K562 (cell line): ENCODE results near the gene RIPK3. TPM values are rescaled to one million over a fixed set of nuclear protein-coding genes. Genes with fewer than 3 reads are reported as not detected.

Source experiments
- FOXP1 ChIP-seq: sonication (generic); formaldehyde crosslinking; IDR thresholded peaks from 2 replicates; pipeline ENCODE4 v1.8.0; 2022; ENCODE audit warnings: mild to moderate bottlenecking, missing genetic modification reagents
- HDAC1 ChIP-seq, 2 experiments: fragments of 450-650 bp; IDR thresholded peaks; 2 replicates each; pipeline ENCODE4 v1.6.1; 2016 to 2017; ENCODE audit warnings: inconsistent platforms in 1 of 2, mild to moderate bottlenecking in 1 of 2, moderate library complexity in 1 of 2
- ILF3 ChIP-seq: fragments of 450-650 bp; IDR thresholded peaks from 2 replicates; pipeline ENCODE4 v1.6.1; 2018; ENCODE audit warnings: antibody characterized with exemption, mild to moderate bottlenecking, moderate library complexity, borderline replicate concordance
- KDM1A ChIP-seq, 2 experiments: fragments of 450-650 bp; IDR thresholded peaks; 2 replicates each; pipeline ENCODE4 v1.6.1; 2016; ENCODE audit warnings: mild to moderate bottlenecking in 2 of 2
- PTRF ChIP-seq: fragments of 450-650 bp; IDR thresholded peaks from 2 replicates; pipeline ENCODE4 v1.6.1; 2016; ENCODE audit warnings: mild to moderate bottlenecking, missing genetic modification characterization, missing compliant biosample characterization
- PURB ChIP-seq: sonication (generic); formaldehyde crosslinking; IDR thresholded peaks from 2 replicates; pipeline ENCODE4 v1.9.0; 2021; ENCODE audit warnings: low read depth, mild to moderate bottlenecking, missing genetic modification reagents
- RAD21 ChIP-seq, 2 experiments: fragments of 250-450 bp in 1 of 2; fragments of 450-650 bp in 1 of 2; sonication (Bioruptor Pico) in 1 of 2; formaldehyde crosslinking in 1 of 2; IDR thresholded peaks in 1 of 2; conservative IDR thresholded peaks in 1 of 2; 2 replicates each; pipeline versions ENCODE4 v1.4.0 to v1.8.0; 2020 to 2022; ENCODE audit warnings: mild to moderate bottlenecking in 2 of 2, moderate library complexity in 1 of 2
- RAD51 ChIP-seq: fragments of 450-650 bp; IDR thresholded peaks from 2 replicates; pipeline ENCODE4 v1.7.1; 2016; ENCODE audit warnings: low read depth, mild to moderate bottlenecking, borderline replicate concordance
- RBM14 ChIP-seq: fragments of 200-400 bp; formaldehyde crosslinking; IDR thresholded peaks from 2 replicates; pipeline ENCODE4 v1.6.1; 2018; ENCODE audit warnings: low read depth, mild to moderate bottlenecking, low read length, moderate library complexity, borderline replicate concordance; ENCODE audit not compliant: insufficient read depth
- YBX1 ChIP-seq: fragments of 450-650 bp; IDR thresholded peaks from 2 replicates; pipeline ENCODE4 v1.7.1; 2016; ENCODE audit warnings: mild to moderate bottlenecking
- ZFPM2 ChIP-seq: fragments of 250-450 bp; sonication (Bioruptor Pico); IDR thresholded peaks from 2 replicates; pipeline ENCODE4 v1.5.1; 2022; ENCODE audit warnings: mild to moderate bottlenecking
- ZNF134 ChIP-seq: fragments of 250-450 bp; sonication (Bioruptor Pico); conservative IDR thresholded peaks from 2 replicates; pipeline ENCODE4 v1.4.0; 2020
- ZNF778 ChIP-seq: fragments of 450-650 bp; formaldehyde crosslinking; IDR thresholded peaks from 2 replicates; pipeline ENCODE4 v1.4.0; 2020; ENCODE audit warnings: mild to moderate bottlenecking, moderate library complexity
- polyA plus RNA-seq, 8 experiments: library from polyadenylated mRNA; depleted of rRNA in 4 of 8; stranded (reverse) in 5 of 8; unstranded in 3 of 8; fragments of >200 nt; fragmentation: Nextera tagmentation in 2 of 8; fragmentation: Illumina TruSeq in 1 of 8; extraction: Ambion mirVana in 2 of 8; extraction: Trizol in 1 of 8; gene quantifications; 2 replicates each; pipeline versions ENCODE4 v1.2.1 to v1.2.3, GENCODE V29; 2011 to 2014; ENCODE audit warnings: inconsistent platforms in 1 of 8, missing spikeins in 1 of 8
- total RNA-seq, 7 experiments: library from RNA; depleted of rRNA in 6 of 7; stranded (reverse); fragments of >200 nt in 6 of 7; fragmentation: Illumina TruSeq in 2 of 7; extraction: Trizol in 2 of 7; gene quantifications; 2 replicates each; pipeline versions ENCODE4 v1.2.1 to v1.2.3, GENCODE V29; 2011 to 2021; ENCODE audit warnings: low replicate concordance in 1 of 7
- TF ChIP-seq, protein P1 (sequence below): sonication (generic); formaldehyde crosslinking; IDR thresholded peaks from 2 replicates; pipeline ENCODE4 v1.8.0; 2023; ENCODE audit warnings: mild to moderate bottlenecking, missing genetic modification reagents
- TF ChIP-seq, protein P2 (sequence below): fragments of 250-450 bp; sonication (Bioruptor Pico); IDR thresholded peaks from 2 replicates; pipeline ENCODE4 v1.4.0; 2020; ENCODE audit warnings: mild to moderate bottlenecking
- TF ChIP-seq, protein P3 (sequence below): fragments of 200-800 bp; sonication (Bioruptor generic); IDR thresholded peaks from 2 replicates; pipeline ENCODE4 v1.6.1; 2017; ENCODE audit warnings: missing genetic modification characterization, missing compliant biosample characterization
- TF ChIP-seq, protein P4 (sequence below): fragments of 250-450 bp; sonication (Bioruptor Pico); IDR thresholded peaks from 2 replicates; pipeline ENCODE4 v1.6.1; 2021; ENCODE audit warnings: mild to moderate bottlenecking
- TF ChIP-seq, protein P5 (sequence below): fragments of 450-650 bp; IDR thresholded peaks from 2 replicates; pipeline ENCODE4 v1.6.1; 2014; ENCODE audit warnings: low read depth, mild to moderate bottlenecking, moderate library complexity, borderline replicate concordance

The RIPK3 gene
- total and polyA plus RNA-seq, 9 of the 15 experiments (the other 6 are each of a cell fraction or from before 2014, with no cell fraction given) = 0.03 to 0.43 (median 0.28) TPM; not detected in 3

DNA sequence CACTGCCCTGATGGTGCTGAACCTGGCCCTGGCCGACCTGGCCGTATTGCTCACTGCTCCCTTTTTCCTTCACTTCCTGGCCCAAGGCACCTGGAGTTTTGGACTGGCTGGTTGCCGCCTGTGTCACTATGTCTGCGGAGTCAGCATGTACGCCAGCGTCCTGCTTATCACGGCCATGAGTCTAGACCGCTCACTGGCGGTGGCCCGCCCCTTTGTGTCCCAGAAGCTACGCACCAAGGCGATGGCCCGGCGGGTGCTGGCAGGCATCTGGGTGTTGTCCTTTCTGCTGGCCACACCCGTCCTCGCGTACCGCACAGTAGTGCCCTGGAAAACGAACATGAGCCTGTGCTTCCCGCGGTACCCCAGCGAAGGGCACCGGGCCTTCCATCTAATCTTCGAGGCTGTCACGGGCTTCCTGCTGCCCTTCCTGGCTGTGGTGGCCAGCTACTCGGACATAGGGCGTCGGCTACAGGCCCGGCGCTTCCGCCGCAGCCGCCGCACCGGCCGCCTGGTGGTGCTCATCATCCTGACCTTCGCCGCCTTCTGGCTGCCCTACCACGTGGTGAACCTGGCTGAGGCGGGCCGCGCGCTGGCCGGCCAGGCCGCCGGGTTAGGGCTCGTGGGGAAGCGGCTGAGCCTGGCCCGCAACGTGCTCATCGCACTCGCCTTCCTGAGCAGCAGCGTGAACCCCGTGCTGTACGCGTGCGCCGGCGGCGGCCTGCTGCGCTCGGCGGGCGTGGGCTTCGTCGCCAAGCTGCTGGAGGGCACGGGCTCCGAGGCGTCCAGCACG, 23.8 kb downstream of the RIPK3 start (continued):
- TF ChIP-seq, protein P1, sequence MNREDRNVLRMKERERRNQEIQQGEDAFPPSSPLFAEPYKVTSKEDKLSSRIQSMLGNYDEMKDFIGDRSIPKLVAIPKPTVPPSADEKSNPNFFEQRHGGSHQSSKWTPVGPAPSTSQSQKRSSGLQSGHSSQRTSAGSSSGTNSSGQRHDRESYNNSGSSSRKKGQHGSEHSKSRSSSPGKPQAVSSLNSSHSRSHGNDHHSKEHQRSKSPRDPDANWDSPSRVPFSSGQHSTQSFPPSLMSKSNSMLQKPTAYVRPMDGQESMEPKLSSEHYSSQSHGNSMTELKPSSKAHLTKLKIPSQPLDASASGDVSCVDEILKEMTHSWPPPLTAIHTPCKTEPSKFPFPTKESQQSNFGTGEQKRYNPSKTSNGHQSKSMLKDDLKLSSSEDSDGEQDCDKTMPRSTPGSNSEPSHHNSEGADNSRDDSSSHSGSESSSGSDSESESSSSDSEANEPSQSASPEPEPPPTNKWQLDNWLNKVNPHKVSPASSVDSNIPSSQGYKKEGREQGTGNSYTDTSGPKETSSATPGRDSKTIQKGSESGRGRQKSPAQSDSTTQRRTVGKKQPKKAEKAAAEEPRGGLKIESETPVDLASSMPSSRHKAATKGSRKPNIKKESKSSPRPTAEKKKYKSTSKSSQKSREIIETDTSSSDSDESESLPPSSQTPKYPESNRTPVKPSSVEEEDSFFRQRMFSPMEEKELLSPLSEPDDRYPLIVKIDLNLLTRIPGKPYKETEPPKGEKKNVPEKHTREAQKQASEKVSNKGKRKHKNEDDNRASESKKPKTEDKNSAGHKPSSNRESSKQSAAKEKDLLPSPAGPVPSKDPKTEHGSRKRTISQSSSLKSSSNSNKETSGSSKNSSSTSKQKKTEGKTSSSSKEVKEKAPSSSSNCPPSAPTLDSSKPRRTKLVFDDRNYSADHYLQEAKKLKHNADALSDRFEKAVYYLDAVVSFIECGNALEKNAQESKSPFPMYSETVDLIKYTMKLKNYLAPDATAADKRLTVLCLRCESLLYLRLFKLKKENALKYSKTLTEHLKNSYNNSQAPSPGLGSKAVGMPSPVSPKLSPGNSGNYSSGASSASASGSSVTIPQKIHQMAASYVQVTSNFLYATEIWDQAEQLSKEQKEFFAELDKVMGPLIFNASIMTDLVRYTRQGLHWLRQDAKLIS (CRISPR knock-in tag) = 0 out of 2 replicates have a peak, but pooled peaks have one; percentile 59
- TF ChIP-seq RAD21 (CRISPR knock-in tag; conservative IDR thresholded peaks at IDR 0.05 in 1 of 2, IDR thresholded peaks at IDR 0.05 in 1 of 2) (peak in 1 of 2 experiments; percentile 8; a peak in 1 of 4 replicates), ZNF778 (CRISPR knock-in tag) (no peak), ZFPM2 (CRISPR knock-in tag) (no peak), PTRF (no peak), ILF3 (no peak), ZNF134 (CRISPR knock-in tag) (peak; percentile 39; the same call in 1 of the 2 replicates), FOXP1 (CRISPR knock-in tag) (peak; percentile 59; the same call in 1 of the 2 replicates), HDAC1 (IDR thresholded peaks at IDR 0.05) (no peak), YBX1 (no peak), PURB (CRISPR knock-in tag) (no peak), RAD51 (peak; percentile 20; the same call in 1 of the 2 replicates), RBM14 (no peak), KDM1A (IDR thresholded peaks at IDR 0.05) (no peak)
- TF ChIP-seq, protein P2, sequence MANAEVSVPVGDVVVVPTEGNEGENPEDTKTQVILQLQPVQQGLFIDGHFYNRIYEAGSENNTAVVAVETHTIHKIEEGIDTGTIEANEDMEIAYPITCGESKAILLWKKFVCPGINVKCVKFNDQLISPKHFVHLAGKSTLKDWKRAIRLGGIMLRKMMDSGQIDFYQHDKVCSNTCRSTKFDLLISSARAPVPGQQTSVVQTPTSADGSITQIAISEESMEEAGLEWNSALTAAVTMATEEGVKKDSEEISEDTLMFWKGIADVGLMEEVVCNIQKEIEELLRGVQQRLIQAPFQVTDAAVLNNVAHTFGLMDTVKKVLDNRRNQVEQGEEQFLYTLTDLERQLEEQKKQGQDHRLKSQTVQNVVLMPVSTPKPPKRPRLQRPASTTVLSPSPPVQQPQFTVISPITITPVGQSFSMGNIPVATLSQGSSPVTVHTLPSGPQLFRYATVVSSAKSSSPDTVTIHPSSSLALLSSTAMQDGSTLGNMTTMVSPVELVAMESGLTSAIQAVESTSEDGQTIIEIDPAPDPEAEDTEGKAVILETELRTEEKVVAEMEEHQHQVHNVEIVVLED (CRISPR knock-in tag) = no peak
- TF ChIP-seq, protein P3, sequence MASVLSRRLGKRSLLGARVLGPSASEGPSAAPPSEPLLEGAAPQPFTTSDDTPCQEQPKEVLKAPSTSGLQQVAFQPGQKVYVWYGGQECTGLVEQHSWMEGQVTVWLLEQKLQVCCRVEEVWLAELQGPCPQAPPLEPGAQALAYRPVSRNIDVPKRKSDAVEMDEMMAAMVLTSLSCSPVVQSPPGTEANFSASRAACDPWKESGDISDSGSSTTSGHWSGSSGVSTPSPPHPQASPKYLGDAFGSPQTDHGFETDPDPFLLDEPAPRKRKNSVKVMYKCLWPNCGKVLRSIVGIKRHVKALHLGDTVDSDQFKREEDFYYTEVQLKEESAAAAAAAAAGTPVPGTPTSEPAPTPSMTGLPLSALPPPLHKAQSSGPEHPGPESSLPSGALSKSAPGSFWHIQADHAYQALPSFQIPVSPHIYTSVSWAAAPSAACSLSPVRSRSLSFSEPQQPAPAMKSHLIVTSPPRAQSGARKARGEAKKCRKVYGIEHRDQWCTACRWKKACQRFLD (CRISPR knock-in tag) = 0 out of 2 replicates have a peak, but pooled peaks have one; percentile 35
- TF ChIP-seq, protein P4, sequence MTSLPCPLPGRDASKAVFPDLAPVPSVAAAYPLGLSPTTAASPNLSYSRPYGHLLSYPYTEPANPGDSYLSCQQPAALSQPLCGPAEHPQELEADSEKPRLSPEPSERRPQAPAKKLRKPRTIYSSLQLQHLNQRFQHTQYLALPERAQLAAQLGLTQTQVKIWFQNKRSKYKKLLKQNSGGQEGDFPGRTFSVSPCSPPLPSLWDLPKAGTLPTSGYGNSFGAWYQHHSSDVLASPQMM (CRISPR knock-in tag) = no peak
- TF ChIP-seq, protein P5, sequence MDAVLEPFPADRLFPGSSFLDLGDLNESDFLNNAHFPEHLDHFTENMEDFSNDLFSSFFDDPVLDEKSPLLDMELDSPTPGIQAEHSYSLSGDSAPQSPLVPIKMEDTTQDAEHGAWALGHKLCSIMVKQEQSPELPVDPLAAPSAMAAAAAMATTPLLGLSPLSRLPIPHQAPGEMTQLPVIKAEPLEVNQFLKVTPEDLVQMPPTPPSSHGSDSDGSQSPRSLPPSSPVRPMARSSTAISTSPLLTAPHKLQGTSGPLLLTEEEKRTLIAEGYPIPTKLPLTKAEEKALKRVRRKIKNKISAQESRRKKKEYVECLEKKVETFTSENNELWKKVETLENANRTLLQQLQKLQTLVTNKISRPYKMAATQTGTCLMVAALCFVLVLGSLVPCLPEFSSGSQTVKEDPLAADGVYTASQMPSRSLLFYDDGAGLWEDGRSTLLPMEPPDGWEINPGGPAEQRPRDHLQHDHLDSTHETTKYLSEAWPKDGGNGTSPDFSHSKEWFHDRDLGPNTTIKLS = peak; percentile 42; the same call in 1 of the 2 replicates
